Measurements from ENCODE around the gene TTLL8. TPM values are rescaled to one million over a fixed set of nuclear protein-coding genes. Genes with fewer than 3 reads are reported as not detected.

TTLL8 gene
- total and polyA plus RNA-seq, 2 donors (not counting 3 experiments of a cell fraction or from before 2014, with no cell fraction given): not detected

DNA sequence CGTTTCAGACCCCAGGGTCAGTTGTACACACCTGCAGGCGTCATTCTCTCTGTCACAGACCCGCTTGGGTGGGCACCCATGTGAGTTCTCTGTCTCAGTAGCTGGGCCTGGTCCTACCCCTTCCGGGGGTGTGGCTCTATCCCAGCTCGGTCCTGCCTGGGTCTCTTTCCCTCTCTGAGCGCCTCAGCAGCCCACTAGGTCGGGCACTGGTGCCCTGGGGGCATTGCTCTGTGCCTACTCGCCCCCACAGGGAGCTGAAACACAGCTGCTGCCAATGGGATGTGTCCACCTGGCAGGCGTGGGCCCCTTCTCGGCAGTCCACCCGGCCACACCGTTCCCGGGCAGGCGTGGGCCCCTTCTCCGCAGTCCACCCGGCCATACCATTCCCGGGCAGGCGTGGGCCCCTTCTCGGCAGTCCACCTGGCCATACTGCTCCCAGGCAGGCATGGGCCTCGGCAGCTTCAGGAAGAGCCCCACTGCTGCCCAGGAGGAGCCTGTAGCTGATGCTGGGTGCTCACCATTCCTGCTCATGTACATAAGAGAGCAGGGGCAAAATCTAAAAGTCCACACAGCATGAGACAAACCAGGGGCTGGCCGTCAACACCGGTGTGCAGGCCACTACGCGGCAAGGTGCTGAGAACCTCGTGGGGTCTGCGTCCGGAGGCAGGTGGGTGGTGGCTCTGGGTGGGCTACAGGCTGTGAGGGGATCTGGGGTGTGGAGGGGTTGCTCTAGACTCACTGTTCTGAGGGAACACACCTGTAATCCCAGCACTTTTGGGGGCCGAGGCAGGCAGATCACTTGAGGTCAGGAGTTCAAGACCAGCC lies 14.8 kb upstream of the TTLL8 start:
- H3K27ac ChIP-seq (ENCODE audit: insufficient read depth, low read depth, low read length): no peak overlapping the region
- CTCF ChIA-PET: no interaction called here
- no peaks in the 10 kb centered on the region for H3K4me1 ChIP-seq (ENCODE audit: control insufficient read depth, extremely low read depth, insufficient read depth, low read length)
- no peak overlapping the region for H2AFZ ChIP-seq (ENCODE audit: low read depth, low read length)
- intact Hi-C loops (cut with micrococcal nuclease): no loop called here
- BruUV-seq (replicated peaks): no TSS peak
- H3K9ac ChIP-seq (replicated peaks; ENCODE audit: extremely low read depth, insufficient read depth, low read length): no peak overlapping the region
- H3K4me2 ChIP-seq (ENCODE audit: insufficient read depth, low read length): no peak overlapping the region
- H3K9me3 ChIP-seq (replicated peaks; ENCODE audit: control insufficient read depth, insufficient read depth, low read length): no peaks in the 10 kb centered on the region
- H3K36me3 ChIP-seq (ENCODE audit: control insufficient read depth in 2 of 2, extremely low read depth in 1 of 2, insufficient read depth in 2 of 2, low read length in 2 of 2): no peaks in the 10 kb centered on the region
- FAIRE-seq (no peak), DNase-seq (ENCODE audit: low read depth, low spot score) (no peak)
- POLR2A ChIA-PET: no interaction called here
- no peaks in the 10 kb centered on the region for H3K27me3 ChIP-seq (ENCODE audit: control insufficient read depth in 2 of 2, insufficient read depth in 2 of 2, low read length in 2 of 2)
- TF ChIP-seq, protein P1, sequence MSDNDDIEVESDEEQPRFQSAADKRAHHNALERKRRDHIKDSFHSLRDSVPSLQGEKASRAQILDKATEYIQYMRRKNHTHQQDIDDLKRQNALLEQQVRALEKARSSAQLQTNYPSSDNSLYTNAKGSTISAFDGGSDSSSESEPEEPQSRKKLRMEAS (IDR thresholded peaks at IDR 0.05; ENCODE audit: insufficient read depth, insufficient read length): no peak
- TF ChIP-seq FOS (IDR thresholded peaks at IDR 0.05; ENCODE audit: borderline replicate concordance, insufficient read depth, low read length) (no peak), POLR2AphosphoS5 (IDR thresholded peaks at IDR 0.05; ENCODE audit: insufficient read depth, low read depth, low read length) (no peak), GATA2 (IDR thresholded peaks at IDR 0.05; ENCODE audit: insufficient read depth, insufficient read length, low read depth, low read length) (no peak), MYC (IDR thresholded peaks at IDR 0.05; ENCODE audit: low read depth, low read length) (no peak), POLR2A (IDR thresholded peaks at IDR 0.05; ENCODE audit: low read depth, low read length) (no peak), EZH2 (IDR thresholded peaks at IDR 0.05; ENCODE audit: borderline replicate concordance, low read depth, low read length, severe bottlenecking) (no peak)
- TF ChIP-seq, protein P2, sequence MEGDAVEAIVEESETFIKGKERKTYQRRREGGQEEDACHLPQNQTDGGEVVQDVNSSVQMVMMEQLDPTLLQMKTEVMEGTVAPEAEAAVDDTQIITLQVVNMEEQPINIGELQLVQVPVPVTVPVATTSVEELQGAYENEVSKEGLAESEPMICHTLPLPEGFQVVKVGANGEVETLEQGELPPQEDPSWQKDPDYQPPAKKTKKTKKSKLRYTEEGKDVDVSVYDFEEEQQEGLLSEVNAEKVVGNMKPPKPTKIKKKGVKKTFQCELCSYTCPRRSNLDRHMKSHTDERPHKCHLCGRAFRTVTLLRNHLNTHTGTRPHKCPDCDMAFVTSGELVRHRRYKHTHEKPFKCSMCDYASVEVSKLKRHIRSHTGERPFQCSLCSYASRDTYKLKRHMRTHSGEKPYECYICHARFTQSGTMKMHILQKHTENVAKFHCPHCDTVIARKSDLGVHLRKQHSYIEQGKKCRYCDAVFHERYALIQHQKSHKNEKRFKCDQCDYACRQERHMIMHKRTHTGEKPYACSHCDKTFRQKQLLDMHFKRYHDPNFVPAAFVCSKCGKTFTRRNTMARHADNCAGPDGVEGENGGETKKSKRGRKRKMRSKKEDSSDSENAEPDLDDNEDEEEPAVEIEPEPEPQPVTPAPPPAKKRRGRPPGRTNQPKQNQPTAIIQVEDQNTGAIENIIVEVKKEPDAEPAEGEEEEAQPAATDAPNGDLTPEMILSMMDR (IDR thresholded peaks at IDR 0.05; ENCODE audit: extremely low read depth in 1 of 2, insufficient read depth in 1 of 2, low read depth in 1 of 2, low read length in 2 of 2): no peak
- dilution Hi-C loops (cut with MboI; ENCODE audit: extremely low pct_ligation_motif_present, low sequenced_read_pairs): no loop called here
- no peaks in the 10 kb centered on the region for H4K20me1 ChIP-seq (replicated peaks; ENCODE audit: control insufficient read depth, extremely low read depth, insufficient read depth, low read length)
- H3K79me2 ChIP-seq (ENCODE audit: control insufficient read depth, insufficient read depth, low read length): no peaks in the 10 kb centered on the region
- H3K4me3 ChIP-seq (replicated peaks in 1 of 3; ENCODE audit: insufficient read depth in 1 of 3, low read depth in 1 of 3, low read length in 3 of 3): no peak overlapping the region
- H3K9me1 ChIP-seq (replicated peaks; ENCODE audit: control insufficient read depth, extremely low read depth, insufficient read depth, low read length): no peaks in the 10 kb centered on the region
